H9 (cell line): ENCODE results near the gene SPTSSB. TPM values are rescaled to one million over a fixed set of nuclear protein-coding genes. Genes with fewer than 3 reads are reported as not detected.

Experiments used
- DNase-seq: peaks from one replicate; pipeline ENCODE4 v3.0.0-alpha.2; 2017
- H2AFZ ChIP-seq: one replicate; pipeline ENCODE4 v1.6.1; 2013; ENCODE audit warnings: mild to moderate bottlenecking, low read length, control low read depth, moderate library complexity
- H2AK5ac ChIP-seq: 2 replicates; pipeline ENCODE4 v1.6.1; 2013; ENCODE audit warnings: low read length, control low read depth, mixed read lengths; ENCODE audit not compliant: insufficient read length
- H2BK120ac ChIP-seq: one replicate; pipeline ENCODE4 v1.6.1; 2013; ENCODE audit warnings: low read depth, mild to moderate bottlenecking, low read length, control low read depth, inconsistent platforms; ENCODE audit not compliant: poor library complexity, severe bottlenecking
- H2BK12ac ChIP-seq: 2 replicates; pipeline ENCODE4 v1.6.1; 2013; ENCODE audit warnings: low read length, control low read depth, mixed read lengths, low read depth; ENCODE audit not compliant: insufficient read length
- H2BK15ac ChIP-seq: 2 replicates; pipeline ENCODE4 v1.6.1; 2013; ENCODE audit warnings: low read depth, low read length, control low read depth
- H2BK20ac ChIP-seq: one replicate; pipeline ENCODE4 v1.6.1; 2013; ENCODE audit warnings: low read depth, mild to moderate bottlenecking, low read length, control low read depth, inconsistent platforms; ENCODE audit not compliant: poor library complexity, severe bottlenecking
- H2BK5ac ChIP-seq: 2 replicates; pipeline ENCODE4 v1.6.1; 2013; ENCODE audit warnings: low read length, control low read depth, mixed read lengths; ENCODE audit not compliant: insufficient read length
- H3K14ac ChIP-seq: 2 replicates; pipeline ENCODE4 v1.6.1; 2013; ENCODE audit warnings: low read length, control low read depth; ENCODE audit not compliant: insufficient read depth
- H3K18ac ChIP-seq: 2 replicates; pipeline ENCODE4 v1.6.1; 2013; ENCODE audit warnings: low read depth, mild to moderate bottlenecking, mixed read lengths, low read length, control low read depth; ENCODE audit not compliant: insufficient read length
- H3K23ac ChIP-seq: 2 replicates; pipeline ENCODE4 v1.6.1; 2013; ENCODE audit warnings: low read length, control low read depth, mixed read lengths, low read depth; ENCODE audit not compliant: insufficient read length
- H3K23me2 ChIP-seq: 2 replicates; pipeline ENCODE4 v1.6.1; 2013; ENCODE audit warnings: low read depth, mild to moderate bottlenecking, mixed read lengths, low read length, control low read depth; ENCODE audit not compliant: insufficient read length, poor library complexity, severe bottlenecking
- H3K27ac ChIP-seq: 2 replicates; pipeline ENCODE4 v1.5.1; 2013; ENCODE audit warnings: low read length, control low read depth, mixed read lengths, low read depth; ENCODE audit not compliant: insufficient read length
- H3K27me3 ChIP-seq: 2 replicates; pipeline ENCODE4 v1.6.1; 2013; ENCODE audit warnings: low read length, control low read depth, inconsistent platforms; ENCODE audit not compliant: insufficient read depth
- H3K4ac ChIP-seq: 2 replicates; pipeline ENCODE4 v1.6.1; 2013; ENCODE audit warnings: low read depth, mild to moderate bottlenecking, control low read depth, inconsistent platforms, low read length, moderate library complexity
- H3K4me1 ChIP-seq: 2 replicates; pipeline ENCODE4 v1.6.1; 2013; ENCODE audit warnings: low read length, control low read depth, inconsistent platforms; ENCODE audit not compliant: insufficient read depth
- H3K4me2 ChIP-seq: 2 replicates; pipeline ENCODE4 v1.6.1; 2013; ENCODE audit warnings: low read length, control low read depth, mixed read lengths; ENCODE audit not compliant: insufficient read length, insufficient read depth
- H3K56ac ChIP-seq: 2 replicates; pipeline ENCODE4 v1.6.1; 2013; ENCODE audit warnings: low read depth, mild to moderate bottlenecking, mixed read lengths, low read length, control low read depth; ENCODE audit not compliant: insufficient read length
- H3K79me1 ChIP-seq: 2 replicates; pipeline ENCODE4 v1.6.1; 2013; ENCODE audit warnings: low read depth, mild to moderate bottlenecking, moderate library complexity, low read length, control low read depth, inconsistent platforms; ENCODE audit not compliant: insufficient read depth, poor library complexity, severe bottlenecking
- H3K79me2 ChIP-seq: 2 replicates; pipeline ENCODE4 v1.6.1; 2013; ENCODE audit warnings: low read length, control low read depth, inconsistent platforms; ENCODE audit not compliant: insufficient read depth
- H3K9ac ChIP-seq: 2 replicates; pipeline ENCODE4 v1.6.1; 2013; ENCODE audit warnings: low read length, control low read depth, mixed read lengths; ENCODE audit not compliant: insufficient read length; ENCODE audit errors: extremely low read depth
- H3K9me3 ChIP-seq: one replicate; pipeline ENCODE4 v1.6.1; 2013; ENCODE audit warnings: low read depth, low read length, inconsistent platforms; ENCODE audit not compliant: control insufficient read depth
- H3T11ph ChIP-seq: one replicate; pipeline ENCODE4 v1.6.1; 2013; ENCODE audit warnings: mild to moderate bottlenecking, low read length, control low read depth, inconsistent platforms
- H4K20me1 ChIP-seq: one replicate; pipeline ENCODE4 v1.6.1; 2013; ENCODE audit not compliant: control insufficient read depth, insufficient read length, insufficient read depth
- H4K5ac ChIP-seq: 2 replicates; pipeline ENCODE4 v1.6.1; 2013; ENCODE audit warnings: low read depth, mild to moderate bottlenecking, mixed read lengths, low read length, control low read depth; ENCODE audit not compliant: insufficient read length
- H4K8ac ChIP-seq: replicated peaks from 2 replicates; pipeline ENCODE4 v1.6.1; 2013; ENCODE audit warnings: low read length, control low read depth, mixed read lengths, low read depth; ENCODE audit not compliant: insufficient read length
- H4K91ac ChIP-seq: 2 replicates; pipeline ENCODE4 v1.6.1; 2013; ENCODE audit warnings: low read depth, mild to moderate bottlenecking, moderate library complexity, mixed read lengths, low read length, control low read depth; ENCODE audit not compliant: insufficient read length
- H3K27ac Mint-ChIP-seq, 3 experiments: 2 replicates in 2 of 3; 3 replicates in 1 of 3; pipeline ENCODE4 v1.8.0; 2020 to 2021; ENCODE audit warnings: mixed read lengths in 3 of 3, mild to moderate bottlenecking in 1 of 3, moderate library complexity in 1 of 3
- H3K27me3 Mint-ChIP-seq: 2 replicates; pipeline ENCODE4 v1.8.0; 2021; ENCODE audit warnings: low read depth, mild to moderate bottlenecking, moderate library complexity, mixed read lengths
- H3K36me3 Mint-ChIP-seq, 3 experiments: 2 replicates in 2 of 3; 3 replicates in 1 of 3; pipeline ENCODE4 v1.8.0; 2020 to 2021; ENCODE audit warnings: low read depth in 3 of 3, mixed read lengths in 3 of 3; ENCODE audit not compliant: insufficient read depth in 1 of 3
- H3K4me1 Mint-ChIP-seq, 2 experiments: 2 replicates each; pipeline ENCODE4 v1.8.0; 2020; ENCODE audit warnings: mixed read lengths in 2 of 2
- H3K4me3 Mint-ChIP-seq, 2 experiments: 2 replicates in 1 of 2; 3 replicates in 1 of 2; pipeline ENCODE4 v1.8.0; 2020 to 2021; ENCODE audit warnings: mild to moderate bottlenecking in 2 of 2, mixed read lengths in 2 of 2, moderate library complexity in 1 of 2
- H3K9me3 Mint-ChIP-seq, 2 experiments: 2 replicates in 1 of 2; 3 replicates in 1 of 2; pipeline ENCODE4 v1.8.0; 2020; ENCODE audit warnings: mild to moderate bottlenecking in 2 of 2, mixed read lengths in 2 of 2, moderate library complexity in 1 of 2
- CTCF ChIP-seq: fragments of 200-600 bp; sonication (generic); conservative IDR thresholded peaks from 3 replicates; pipeline ENCODE4 v1.8.0; 2021; ENCODE audit warnings: antibody characterized with exemption, mild to moderate bottlenecking
- WGBS: extraction: QIAGEN DNeasy Blood & Tissue Kit; methylation state at CpG from one replicate; pipeline ENCODE4 v1.1.7; 2013; ENCODE audit warnings: missing lambda C conversion rate, low lambda C conversion rate, mixed read lengths; ENCODE audit not compliant: insufficient read length; ENCODE audit errors: extremely low coverage; 5-methylcytosine and 5-hydroxymethylcytosine counted together
- total RNA-seq: library from RNA; stranded (reverse); gene quantifications from 2 replicates; pipeline ENCODE4 v1.2.1, GENCODE V29; 2021

The SPTSSB gene
- total RNA-seq, 1 experiment from 2014 or later: 3.5 TPM

GRCh38 chr3:161392853-161393252 lies 21.5 kb upstream of the SPTSSB start:
- H3K79me2 ChIP-seq: no peaks in the 10 kb centered on the region
- Mint-ChIP-seq H3K36me3 (peaks cover 0 to 9% (median 0%) of the 10 kb centered on the region in 3 experiments; a peak in 2 of 7 replicates), H3K4me1 (no peaks in the 10 kb centered on the region), H3K9me3 (peaks cover 3 to 4% of the 10 kb centered on the region in 2 experiments; a peak in 3 of 5 replicates), H3K27me3 (no peaks in the 10 kb centered on the region), H3K4me3 (no peak overlapping the region), H3K27ac (no peak overlapping the region)
- H3K56ac ChIP-seq: no peak overlapping the region
- no peak overlapping the region for H3K14ac ChIP-seq
- no peak overlapping the region for H3K4me2 ChIP-seq
- H4K5ac ChIP-seq: no peak overlapping the region
- H3K23ac ChIP-seq: no peak overlapping the region
- no peaks in the 10 kb centered on the region for H3K27me3 ChIP-seq
- TF ChIP-seq CTCF: no peak
- H2BK120ac ChIP-seq: no peak overlapping the region
- H3K4me1 ChIP-seq: no peaks in the 10 kb centered on the region
- H4K20me1 ChIP-seq: no peaks in the 10 kb centered on the region
- no peak overlapping the region for H2BK12ac ChIP-seq
- H2BK5ac ChIP-seq: no peak overlapping the region
- H3K27ac ChIP-seq: no peak overlapping the region
- no peaks in the 10 kb centered on the region for H3K9me3 ChIP-seq
- H4K8ac ChIP-seq: no peak overlapping the region
- no peaks in the 10 kb centered on the region for H3K79me1 ChIP-seq
- H2BK20ac ChIP-seq: no peak overlapping the region
- no peak for DNase-seq
- H3K18ac ChIP-seq: no peak overlapping the region
- H3K9ac ChIP-seq: no peak overlapping the region
- no CpG with 5 or more reads among the region's 1 CpG for WGBS
- no peak overlapping the region for H2AFZ ChIP-seq
- no peak overlapping the region for H3T11ph ChIP-seq
- H2BK15ac ChIP-seq: no peak overlapping the region
- no peak overlapping the region for H3K4ac ChIP-seq
- no peaks in the 10 kb centered on the region for H3K23me2 ChIP-seq
- no peak overlapping the region for H2AK5ac ChIP-seq
- H4K91ac ChIP-seq: no peak overlapping the region
